Stimulated activated CD4-positive, alpha-beta T cell treated with anti-CD3 and anti-CD28 coated beads, Interleukin-1b, Interleukin-23, amount 100 ng/mL, for 24 hours (primary cell): ENCODE data around the gene TMEM14C.
"Not testable (repeated sequence)": the region's sequence is repeated elsewhere in the genome, so short reads cannot be mapped to it uniquely, and the experiment has no call there.

Experiments
- DNase-seq, 4 experiments: peaks; one replicate each; pipeline ENCODE4 v3.0.0-alpha.2; 2020; ENCODE audit warnings: low read depth in 4 of 4, low spot score in 1 of 4

TMEM14C gene

DNA sequence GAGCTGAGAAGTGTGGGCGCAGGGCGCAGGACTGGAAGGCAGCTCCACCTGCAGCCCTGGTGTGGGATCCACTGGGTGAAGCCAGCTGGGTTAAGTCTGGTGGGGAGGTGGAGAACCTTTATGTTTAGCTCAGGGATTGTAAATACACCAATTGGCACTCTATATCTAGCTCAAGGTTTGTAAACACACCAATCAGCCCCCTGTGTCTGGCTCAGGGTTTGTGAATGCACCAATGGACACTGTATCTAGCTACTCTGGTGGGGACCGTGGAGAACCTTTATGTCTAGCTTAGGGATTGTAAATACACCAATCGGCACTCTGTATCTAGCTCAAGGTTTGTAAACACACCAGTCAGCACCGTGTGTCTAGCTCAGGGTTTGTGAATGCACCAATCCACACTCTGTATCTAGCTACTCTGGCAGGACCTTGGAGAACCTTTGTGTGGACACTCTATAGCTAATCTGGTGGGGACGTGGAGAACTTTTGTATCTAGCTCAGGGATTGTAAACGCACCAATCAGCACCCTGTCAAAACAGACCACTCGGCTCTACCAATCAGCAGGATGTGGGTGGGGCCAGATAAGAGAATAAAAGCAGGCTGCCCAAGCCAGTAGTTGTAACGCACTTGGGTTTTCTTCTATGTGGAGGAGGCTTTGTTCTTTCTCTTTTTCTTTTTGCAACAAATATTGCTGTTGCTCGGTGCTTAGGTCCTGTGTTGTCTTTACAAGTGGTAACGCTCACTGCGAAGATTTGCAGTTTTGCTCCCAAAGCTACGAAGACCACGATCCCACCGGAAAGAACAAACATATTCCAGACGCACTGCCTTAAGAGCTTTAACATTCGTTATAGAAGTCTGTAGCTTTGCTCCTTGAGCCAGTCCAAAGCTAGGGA is 1.7 kb upstream of the TMEM14C start:
- not testable (repeated sequence) for DNase-seq

- DNase-seq = no peak
These were observed 860 bp upstream of the TMEM14C start for GRCh38 chr6:10721850-10722569.

DNA sequence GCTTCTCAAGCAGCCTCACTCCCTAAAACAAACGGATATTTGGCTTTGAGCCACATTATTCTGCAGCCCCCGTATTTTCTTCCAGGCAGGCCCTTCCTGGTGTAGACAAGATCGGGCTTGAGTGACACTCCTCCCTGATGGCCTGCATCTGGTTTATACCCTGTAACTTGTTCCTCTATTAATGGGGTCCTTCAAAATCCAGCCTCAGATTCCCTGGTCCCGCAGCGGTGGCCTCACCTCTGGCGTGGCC is 375 bp upstream of the TMEM14C start:
- DNase-seq = no peak

DNA sequence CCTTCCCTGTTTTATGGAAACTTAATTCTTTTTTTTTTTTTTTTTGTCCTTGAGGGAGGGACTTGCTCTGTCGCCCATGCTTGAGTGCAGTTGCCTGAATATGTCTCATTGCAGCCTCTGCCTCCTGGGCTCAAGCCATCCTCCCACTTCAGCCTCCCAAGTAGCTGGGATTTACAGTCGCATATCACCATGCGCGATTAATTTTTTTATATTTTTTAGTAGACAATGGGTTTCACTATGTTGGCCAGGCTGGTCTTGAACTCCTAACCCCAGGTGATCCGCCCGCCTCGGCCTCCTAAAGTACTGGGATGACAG is 654 bp downstream of the TMEM14C start:
- DNase-seq = no peak

DNA sequence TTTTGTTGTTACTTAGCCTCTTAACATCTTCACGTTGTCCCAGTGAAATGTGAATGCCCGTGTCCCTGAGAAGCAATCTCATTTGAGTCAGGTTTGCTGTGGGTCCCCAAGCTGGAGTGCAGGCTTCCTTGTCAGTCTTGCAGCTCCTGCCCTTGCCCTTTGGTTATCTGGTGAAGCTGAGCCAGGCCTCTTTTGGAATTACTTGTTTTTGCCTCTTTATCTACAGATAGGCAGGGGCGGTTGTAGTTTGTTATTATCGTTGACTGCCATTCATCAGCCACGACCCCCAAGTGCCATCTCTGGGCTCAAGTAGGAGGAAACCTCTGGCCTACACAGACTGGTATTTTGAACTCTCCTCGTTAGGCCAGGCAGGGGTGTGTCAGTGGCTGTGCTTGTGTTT is 2.2 kb downstream of the TMEM14C start:
- no peak for DNase-seq

DNA sequence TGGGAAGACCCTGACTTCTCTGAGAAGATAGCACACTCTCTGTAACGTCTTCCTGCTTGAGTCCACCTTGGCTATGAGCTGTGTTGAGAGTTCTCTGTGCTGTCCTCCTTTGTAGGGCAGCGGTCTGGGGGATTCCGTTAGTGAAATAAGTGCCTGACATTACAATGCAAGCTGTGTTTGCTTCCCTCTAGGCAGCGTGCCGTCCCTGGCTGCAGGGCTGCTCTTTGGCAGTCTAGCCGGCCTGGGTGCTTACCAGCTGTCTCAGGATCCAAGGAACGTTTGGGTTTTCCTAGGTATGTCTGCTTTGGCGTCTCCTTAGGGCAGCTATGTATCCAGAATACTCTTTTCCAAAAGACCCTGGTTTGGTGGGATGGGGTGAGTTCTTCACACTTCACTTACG is 2.8 kb downstream of the TMEM14C start:
- DNase-seq = no peak

DNA sequence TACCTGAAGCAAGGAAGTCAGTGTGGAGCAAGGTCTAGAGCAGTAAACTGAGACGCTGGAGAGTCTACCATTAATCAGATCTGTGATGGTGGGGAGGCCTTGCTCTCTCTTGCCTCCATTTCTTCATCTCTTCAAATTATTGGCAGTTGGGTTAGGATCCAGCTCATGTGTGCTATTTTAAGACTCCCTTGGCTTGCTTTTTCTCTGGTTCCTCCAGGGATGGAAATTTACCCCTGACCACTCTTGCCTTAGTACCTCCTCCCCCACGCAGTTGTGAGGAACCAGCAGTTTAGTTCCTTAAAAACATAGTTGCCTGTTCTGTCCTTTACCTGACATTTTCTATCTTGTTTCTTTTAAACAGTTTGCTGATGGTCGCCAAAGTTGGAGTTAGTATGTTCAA is 7.4 kb downstream of the TMEM14C start:
- DNase-seq = no peak

DNA sequence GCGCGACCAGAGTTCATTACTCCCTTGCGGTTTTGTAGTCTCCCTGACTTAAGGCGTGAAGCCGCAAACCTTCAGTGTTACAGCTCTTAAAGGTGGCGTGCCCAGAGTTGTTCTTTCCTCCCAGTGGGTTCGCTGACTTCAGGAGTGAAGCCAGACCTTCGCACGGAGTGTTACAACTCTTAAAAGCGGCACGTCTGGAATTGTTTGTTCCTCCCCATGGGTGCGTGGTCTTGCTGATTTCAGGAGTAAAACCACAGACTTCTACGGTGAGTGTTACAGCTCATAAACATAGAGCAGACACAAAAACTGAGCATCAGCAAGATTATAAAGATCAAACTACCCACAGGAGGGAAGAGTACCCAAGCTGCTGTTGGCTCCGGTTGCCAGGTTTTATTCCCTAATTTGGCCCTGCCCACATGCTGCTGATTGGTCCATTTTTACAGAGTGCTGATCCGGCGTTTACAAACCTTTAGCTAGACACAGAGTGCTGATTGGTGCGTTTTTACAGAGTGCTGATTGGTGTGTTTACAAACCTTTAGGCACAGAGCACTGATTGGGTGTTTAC is 10.4 kb downstream of the TMEM14C start:
- DNase-seq = no peak

DNA sequence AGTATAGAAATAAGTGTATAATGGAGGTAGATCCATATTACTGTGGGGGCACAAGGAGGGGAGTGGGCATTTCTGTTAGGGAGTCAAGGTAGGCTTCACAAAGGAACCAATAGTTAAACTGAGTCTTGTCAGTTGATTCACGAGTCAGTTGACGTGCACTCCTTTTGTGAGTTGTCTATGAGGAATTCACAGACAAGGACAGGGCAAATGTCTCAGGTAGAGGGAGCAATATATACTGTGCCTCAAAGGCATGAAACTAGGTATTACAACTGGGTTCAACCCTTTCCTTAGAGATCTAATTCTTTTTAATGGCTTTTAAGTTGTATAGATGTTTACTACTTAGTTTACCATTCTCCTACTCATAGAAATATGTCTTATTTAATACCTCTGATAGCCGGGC is 11.0 kb downstream of the TMEM14C start:
- no peak for DNase-seq

DNA sequence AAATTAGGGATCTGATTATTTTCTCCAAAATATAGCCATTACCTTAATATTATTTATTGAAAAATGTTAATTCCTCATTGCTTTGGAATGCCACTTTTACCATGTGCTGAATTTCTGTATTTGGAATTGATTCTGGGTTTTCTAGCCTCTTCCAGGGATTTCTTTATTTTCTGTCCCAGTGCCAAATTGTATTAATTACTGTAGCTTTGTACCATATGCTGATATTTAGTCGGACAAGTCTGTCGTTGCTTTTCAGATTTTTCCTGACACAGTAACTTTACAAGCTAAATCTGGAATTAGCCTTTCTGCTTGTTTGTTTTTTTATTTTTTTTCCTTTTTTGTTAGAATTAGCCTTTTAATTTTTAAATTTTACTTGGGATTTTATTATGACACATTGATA is 13.9 kb downstream of the TMEM14C start:
- DNase-seq = no peak

DNA sequence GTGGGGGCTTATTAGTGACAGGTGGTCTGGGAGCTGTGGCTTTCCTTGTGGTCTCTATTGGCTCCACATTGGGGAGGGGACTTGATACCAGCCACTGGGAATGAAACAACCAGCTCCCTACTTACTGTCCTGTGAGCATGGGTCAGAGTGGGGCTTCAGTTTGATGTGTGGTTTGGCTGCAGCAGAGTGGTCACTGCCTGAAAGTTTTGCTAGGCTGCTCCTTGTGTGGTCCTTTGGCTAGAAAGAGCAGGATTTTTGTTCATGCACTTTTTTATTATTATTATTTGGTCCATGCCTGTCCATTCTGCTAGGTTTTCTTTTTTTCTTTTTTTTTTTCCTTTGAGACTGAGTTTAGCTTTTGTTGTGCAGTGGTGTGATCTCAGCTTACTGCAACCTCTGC is 17.2 kb downstream of the TMEM14C start:
- no peak for DNase-seq

DNA sequence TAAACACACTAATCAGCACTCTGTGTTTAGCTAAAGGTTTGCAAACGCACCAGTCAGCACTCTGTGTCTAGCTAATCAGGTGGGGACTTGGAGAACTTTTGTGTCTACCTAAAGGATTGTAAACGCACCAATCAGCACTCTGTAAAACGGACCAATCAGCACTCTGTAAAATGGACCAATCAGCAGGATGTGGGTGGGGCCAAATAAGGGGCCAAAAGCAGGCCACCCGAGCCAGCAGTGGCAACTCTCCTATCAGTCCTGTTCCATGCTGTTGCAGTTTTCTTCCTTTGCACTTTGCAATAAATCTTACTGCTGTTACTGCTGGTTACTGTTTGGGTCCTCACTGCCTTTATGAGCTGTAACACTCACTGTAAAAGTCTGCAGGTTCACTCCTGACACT is 18.8 kb downstream of the TMEM14C start:
- not testable (repeated sequence) for DNase-seq

DNA sequence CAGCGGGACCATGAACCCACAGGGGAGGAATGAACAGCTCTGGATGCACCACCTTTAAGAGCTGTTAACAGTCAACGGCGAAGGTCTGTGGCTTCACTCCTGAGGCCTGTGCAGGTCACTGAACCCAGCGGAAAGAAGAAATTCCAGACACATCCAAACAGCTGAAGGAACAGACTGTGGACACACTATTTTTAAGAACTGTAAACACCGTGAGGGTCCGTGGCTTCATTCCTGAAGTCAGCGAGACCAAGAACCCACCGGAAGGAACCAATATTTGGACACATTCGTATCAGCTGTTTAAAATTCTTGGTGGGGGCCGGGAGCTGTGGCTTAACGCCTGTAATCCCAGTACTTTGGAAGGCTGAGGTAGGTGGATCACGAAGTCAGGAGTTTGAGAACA is 19.4 kb downstream of the TMEM14C start:
- DNase-seq = no peak

DNA sequence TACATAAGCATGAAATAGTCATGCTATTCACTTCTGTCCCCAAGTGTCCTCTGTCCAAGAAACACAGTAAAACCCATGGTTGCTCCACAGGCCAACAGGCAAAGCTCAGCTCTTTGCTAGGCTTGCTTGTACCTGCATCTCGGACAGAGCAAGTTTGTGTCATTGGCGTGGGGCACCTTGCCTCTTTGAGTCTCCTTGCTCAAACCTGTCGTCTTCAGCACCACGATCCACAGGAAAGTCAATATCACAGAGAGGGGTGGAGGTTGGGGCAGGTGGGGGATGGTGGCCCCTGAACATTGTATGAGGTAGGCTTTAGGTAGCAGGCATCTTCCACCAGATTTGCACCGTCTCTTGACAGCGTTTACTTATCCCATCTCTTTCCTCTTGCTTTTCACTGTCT is 20.6 kb downstream of the TMEM14C start:
- no peak for DNase-seq

- no peak for DNase-seq
These were observed 22.2 kb downstream of the TMEM14C start for GRCh38 chr6:10745116-10745515.

GRCh38 chr6:10746915-10747250 is 24.0 kb downstream of the TMEM14C start:
- DNase-seq = no peak

GRCh38 chr6:10747251-10747972 is 24.5 kb downstream of the TMEM14C start, which contains the start of gene TMEM14B:
Gene TMEM14B, plus strand, starts transcription at chr6:10747805. Its CDS starts 1,441 bp downstream, at chr6:10749246.
- DNase-seq = peak; percentile 99 to 100 (median 100)

DNA sequence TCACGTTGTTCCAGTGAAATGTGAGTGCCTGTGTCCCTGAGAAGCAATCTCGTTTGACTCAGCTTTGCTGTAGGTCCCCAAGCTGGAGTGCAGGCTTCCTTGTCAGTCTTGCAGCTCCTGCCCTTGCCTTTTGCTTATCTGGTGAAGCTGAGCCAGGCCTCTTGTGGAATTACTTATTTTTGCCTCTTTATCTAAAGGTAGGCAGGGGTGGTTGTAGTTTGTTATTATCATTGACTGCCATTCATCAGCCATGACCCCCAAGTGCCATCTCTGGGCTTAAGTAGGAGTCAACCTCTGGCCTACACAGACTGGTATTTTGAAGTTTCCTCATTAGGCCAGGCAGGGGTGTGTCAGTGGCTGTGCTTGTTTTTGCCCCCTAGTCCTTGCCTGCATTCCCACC is 26.9 kb downstream of the TMEM14C start:
- DNase-seq = no peak

DNA sequence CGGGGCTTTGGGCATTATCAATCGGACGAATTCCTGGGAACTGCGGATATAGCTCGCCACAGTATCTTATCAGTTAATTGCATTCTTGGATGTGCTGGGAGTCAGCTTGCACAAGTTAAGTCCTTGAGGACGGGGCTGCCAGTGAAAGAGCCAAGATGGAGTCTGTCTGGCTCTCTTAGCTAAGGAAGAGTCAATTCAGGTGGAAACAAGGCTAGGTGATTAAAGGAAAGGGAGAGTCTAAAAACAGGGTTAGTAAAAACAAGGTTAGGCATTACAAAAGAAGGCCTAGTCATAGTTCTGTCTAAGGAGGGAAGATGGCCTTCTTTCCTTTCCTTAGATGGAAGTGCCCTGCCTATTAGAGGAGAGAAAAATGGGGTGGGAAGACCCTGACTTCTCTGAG is 27.7 kb downstream of the TMEM14C start:
- not testable (repeated sequence) for DNase-seq

DNA sequence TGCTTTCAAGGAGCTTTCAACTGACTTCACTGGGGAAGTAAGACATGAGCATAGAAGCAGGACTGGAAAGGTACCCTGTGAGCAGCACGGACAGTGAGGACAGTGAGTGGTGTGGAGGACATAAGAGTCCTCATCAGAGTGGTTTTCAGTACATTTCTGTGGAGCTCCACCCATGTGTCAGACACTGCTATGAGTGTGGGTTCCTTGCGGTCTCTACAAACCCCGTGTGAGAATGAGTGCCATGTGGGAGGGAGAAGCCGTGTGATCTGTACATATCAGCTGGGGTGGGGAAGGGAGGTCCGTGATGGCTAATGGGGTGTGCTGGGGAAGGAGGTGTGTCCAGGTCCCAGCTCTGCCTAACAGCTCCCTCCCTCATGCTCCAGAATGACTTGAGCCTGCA is 28.9 kb downstream of the TMEM14C start:
- DNase-seq = not testable (repeated sequence)

DNA sequence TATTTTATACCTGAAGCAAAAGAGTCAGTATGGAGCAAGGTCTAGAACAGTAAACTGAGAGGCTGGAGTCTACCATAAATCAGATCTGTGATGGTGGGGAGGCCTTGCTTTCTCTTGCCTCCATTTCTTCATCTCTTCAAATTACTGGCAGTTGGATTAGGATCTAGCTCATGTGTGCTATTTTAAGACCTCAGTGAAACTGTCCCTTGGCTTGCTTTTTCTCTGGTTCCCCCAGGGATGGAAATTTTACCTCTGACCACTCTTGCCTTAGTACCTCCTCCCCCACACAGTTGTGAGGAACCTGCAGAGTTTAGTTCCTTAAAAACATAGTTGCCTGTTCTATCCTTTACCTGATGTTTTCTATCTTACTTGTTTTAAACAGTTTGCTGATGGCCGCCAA is 33.2 kb downstream of the TMEM14C start:
- no peak for DNase-seq

- DNase-seq = no peak
These were observed 36.5 kb downstream of the TMEM14C start for GRCh38 chr6:10759312-10759839.
